DMS79 (cell line): ENCODE measurements around the gene VAV2.

Experiments used
- DNase-seq: peaks from one replicate; lab custom pipeline; 2025; lab: John Stamatoyannopoulos, UW

VAV2 gene

GRCh38 chr9:133991964-133992779, at the start of gene VAV2:
Gene VAV2, minus strand, starts transcription at chr9:133992324. Its CDS starts 46 bp downstream, at chr9:133992278.
- DNase-seq = peak; percentile 22

- no peak for DNase-seq
Observed at GRCh38 chr9:134041649-134041962, 49.5 kb upstream of the VAV2 start.

- no peak for DNase-seq
Observed at GRCh38 chr9:134040781-134041648, 48.9 kb upstream of the VAV2 start.

GRCh38 chr9:134040176-134040565, 48.0 kb upstream of the VAV2 start:
- no peak for DNase-seq

GRCh38 chr9:134039386-134040175, 47.5 kb upstream of the VAV2 start:
- DNase-seq = no peak

- no peak for DNase-seq
Observed at GRCh38 chr9:134037641-134038040, 45.5 kb upstream of the VAV2 start.

- no peak for DNase-seq
Observed at GRCh38 chr9:134036130-134036529, 44.0 kb upstream of the VAV2 start.

- DNase-seq = no peak
Observed at GRCh38 chr9:134035041-134036039, 43.2 kb upstream of the VAV2 start.

GRCh38 chr9:134034215-134035040, 42.3 kb upstream of the VAV2 start:
- no peak for DNase-seq

- DNase-seq = no peak
Observed at GRCh38 chr9:134033516-134034214, 41.5 kb upstream of the VAV2 start.

GRCh38 chr9:134032456-134033222, 40.5 kb upstream of the VAV2 start:
- no peak for DNase-seq

GRCh38 chr9:134031783-134032182, 39.7 kb upstream of the VAV2 start:
- no peak for DNase-seq

GRCh38 chr9:134030821-134031470, 38.8 kb upstream of the VAV2 start:
- DNase-seq = no peak

GRCh38 chr9:134029248-134030226, 37.4 kb upstream of the VAV2 start:
- DNase-seq = no peak

- no peak for DNase-seq
Observed at GRCh38 chr9:134028575-134029247, 36.6 kb upstream of the VAV2 start.

GRCh38 chr9:134028076-134028475, 36.0 kb upstream of the VAV2 start:
- no peak for DNase-seq

GRCh38 chr9:134027561-134027960, 35.4 kb upstream of the VAV2 start:
- no peak for DNase-seq
